Posterior vena cava (tissue), 2 donors: ENCODE data around the gene CAMK1D. TPM values are rescaled to one million over a fixed set of nuclear protein-coding genes. Genes with fewer than 3 reads are reported as not detected.
"Not testable (repeated sequence)": the region's sequence is repeated elsewhere in the genome, so short reads cannot be mapped to it uniquely, and the experiment has no call there.

Experiments used
- DNase-seq: peaks from one replicate; pipeline ENCODE4 v3.0.0-alpha.2; 2020; ENCODE audit warnings: low spot score
- intact Hi-C, 2 donors: fragments of 100-400 bp; cut with DNase I; formaldehyde crosslinking; loops; one replicate each; pipeline versions ENCODE4 v1.14.1 to v1.14.2; 2022 to 2023
- total RNA-seq, 2 donors: library from RNA; stranded (reverse); fragmentation: NEBNext Ultra II Directional; extraction: Animal tissue kit (Norgen Biotek cat#: 25700); gene quantifications; one replicate each; pipeline ENCODE4 v1.2.1, GENCODE V29; 2021
- donor health status: DM: yes; HTN: yes; CAD: no.
- donor health status: DM: yes; HTN: yes; CAD: no.

The CAMK1D gene
- total RNA-seq, 2 donors from 2014 or later, result 12.2 to 17.8 TPM

DNA sequence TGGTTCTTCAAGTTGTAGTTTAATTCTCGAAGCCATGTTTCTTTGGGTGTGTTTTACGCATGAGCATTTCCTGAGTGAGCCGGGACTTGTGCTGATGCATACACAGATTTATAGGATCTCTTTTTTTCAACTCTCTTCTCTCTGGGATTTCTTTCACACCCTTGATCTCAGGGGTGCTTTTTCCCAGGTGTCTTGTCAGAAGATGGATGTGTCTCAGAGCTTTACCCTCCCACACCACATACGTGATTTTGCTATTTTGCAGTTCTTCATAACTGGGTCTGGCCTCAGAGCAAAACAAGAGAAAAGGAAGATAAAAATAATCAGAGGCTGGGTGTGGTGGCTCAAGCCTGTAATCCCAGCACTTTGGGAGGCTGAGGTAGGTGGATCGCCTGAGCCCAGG lies 177.0 kb downstream of the CAMK1D start:
- DNase-seq, result no peak

DNA sequence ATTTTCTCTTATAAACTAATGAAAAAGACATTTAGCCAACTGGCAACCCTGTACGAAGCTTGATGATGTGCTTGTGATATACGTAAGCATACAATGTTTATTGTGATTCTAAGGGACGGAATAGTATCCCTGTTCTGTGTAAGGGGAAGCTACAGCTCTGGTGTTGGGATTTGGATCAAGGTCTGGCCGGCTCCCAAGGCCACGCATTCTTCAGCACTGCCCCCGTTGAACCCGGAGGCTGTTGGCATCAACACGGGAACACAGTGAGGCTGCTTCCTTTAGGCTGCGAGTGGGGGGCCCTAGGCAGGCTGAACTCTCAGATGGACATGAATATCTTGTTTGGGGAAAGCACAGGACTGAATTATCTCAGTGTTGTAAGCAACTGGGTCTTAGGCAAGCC lies 180.6 kb downstream of the CAMK1D start:
- DNase-seq, result no peak
- intact Hi-C loops, result loop anchor here in 1 of 2 donors (5.0 kb wide), 1 partner anchor 237 kb away; no protein-coding TSS in a partner anchor

More for the DNA sequence above, 177.0 kb downstream of the CAMK1D start:
- intact Hi-C loops, result no loop called here

DNA sequence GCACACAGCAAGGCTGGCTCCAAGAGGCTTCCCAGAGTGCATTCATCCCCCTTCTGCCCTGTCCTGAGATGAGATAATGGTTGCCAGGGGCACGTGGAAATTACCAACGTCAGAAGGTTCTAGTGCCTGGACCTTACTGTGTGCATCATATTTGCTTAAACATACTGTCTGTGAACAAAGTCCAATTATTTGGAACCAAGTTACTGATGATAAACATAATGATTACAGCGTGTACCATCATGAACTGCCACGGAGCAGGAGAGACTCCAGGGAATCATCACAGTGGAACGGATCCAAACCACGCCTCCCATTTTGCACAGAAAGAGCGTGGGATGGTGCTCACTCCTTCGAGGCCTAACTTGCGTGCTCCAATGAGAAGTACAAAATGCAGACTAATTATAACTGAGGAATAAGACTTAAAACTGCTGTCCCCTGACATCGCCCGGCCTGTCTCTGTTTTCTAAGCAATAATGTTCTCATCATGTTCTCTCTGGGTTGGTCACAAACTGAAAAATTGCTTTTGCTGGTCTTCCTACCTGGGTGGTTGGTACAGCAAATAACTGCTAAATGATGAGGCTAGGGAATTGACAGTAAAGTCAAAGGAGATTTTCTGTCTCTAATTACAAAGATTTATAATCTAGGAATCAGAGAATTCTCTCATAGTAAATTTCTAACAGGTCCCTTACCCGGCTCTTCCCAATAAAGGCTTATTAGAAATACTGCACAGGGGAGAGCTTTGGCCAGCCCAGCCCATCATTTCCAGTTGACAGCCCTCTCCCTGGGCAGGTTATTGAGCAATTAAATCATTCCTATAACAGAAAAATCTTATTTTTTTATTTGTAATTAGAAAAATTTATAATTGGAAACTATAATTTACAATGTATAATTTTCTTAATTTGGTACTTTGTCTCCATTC lies 182.2 kb downstream of the CAMK1D start:
- no peak for DNase-seq
- intact Hi-C loops, result loop anchor here in 1 of 2 donors (5.0 kb wide), 1 partner anchor 236 kb away; no protein-coding TSS in a partner anchor

DNA sequence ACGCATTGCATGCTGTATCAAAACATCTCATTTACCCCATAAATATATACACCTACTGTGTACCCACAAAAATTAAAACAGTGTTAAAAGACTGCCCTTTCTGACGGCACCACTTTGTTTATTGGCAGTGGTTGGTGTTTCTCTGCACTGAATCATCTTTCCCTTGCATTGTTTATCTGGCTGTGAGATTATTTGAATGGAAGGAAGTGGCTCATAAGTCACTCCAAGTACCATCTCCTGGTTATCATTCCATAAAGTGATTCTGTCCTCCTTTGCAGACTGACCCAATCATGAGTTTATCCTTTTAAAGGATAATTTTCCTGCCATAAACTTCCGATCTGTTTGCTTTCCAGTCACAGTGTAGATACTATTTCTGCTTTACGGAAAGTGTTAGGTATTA lies 183.8 kb downstream of the CAMK1D start:
- intact Hi-C loops, result loop anchor here in 1 of 2 donors (5.0 kb wide), 1 partner anchor 234 kb away; no protein-coding TSS in a partner anchor

DNA sequence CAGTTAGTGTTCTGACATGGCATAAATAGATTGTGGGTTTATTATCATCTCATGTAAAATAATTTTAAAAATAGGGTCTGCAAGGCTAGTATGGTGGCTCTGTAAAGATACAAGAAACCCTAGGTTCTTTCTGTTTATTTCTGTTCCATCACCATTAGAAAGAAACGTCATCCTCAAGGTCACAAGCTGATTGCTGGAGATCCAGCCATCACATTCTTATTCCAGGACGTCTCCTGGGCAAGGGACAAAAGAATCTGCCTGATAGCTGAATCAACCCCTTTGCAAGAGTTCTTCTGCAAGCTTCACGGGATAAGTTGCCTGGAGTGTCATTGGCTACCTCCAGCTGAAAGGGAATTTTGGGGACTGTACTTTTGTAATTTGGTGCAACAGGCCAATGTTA lies 184.4 kb downstream of the CAMK1D start:
- no peak for DNase-seq
- intact Hi-C loops, result loop anchor here in 1 of 2 donors (5.0 kb wide), 1 partner anchor 234 kb away; no protein-coding TSS in a partner anchor

More for the DNA sequence above, 183.8 kb downstream of the CAMK1D start:
- DNase-seq, result no peak

DNA sequence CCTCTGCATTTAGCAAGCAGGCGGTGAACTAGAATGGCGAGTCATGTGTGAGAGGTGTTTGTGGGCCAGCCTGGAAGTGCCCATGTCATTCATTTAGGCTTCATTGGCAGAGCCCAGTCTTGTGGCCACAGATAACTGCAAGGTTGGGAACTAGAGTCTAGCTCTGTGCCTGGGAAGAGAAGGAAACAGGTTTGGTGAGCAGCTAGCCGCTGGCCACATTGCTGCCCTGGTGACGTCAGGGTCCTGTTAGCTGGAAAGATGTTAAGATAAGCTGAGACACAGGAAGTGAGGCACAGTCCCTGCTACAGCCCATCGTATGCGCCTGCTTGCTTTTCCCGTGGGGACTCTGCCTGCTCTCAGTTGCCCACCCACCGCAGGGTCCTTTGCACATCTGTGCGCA lies 185.5 kb downstream of the CAMK1D start:
- DNase-seq, result no peak
- intact Hi-C loops, result loop anchor here in 1 of 2 donors (5.0 kb wide), 1 partner anchor 232 kb away; no protein-coding TSS in a partner anchor

- no peak for DNase-seq
- intact Hi-C loops, result no loop called here
Measured at GRCh38 chr10:12535656-12536055, 186.3 kb downstream of the CAMK1D start.

DNA sequence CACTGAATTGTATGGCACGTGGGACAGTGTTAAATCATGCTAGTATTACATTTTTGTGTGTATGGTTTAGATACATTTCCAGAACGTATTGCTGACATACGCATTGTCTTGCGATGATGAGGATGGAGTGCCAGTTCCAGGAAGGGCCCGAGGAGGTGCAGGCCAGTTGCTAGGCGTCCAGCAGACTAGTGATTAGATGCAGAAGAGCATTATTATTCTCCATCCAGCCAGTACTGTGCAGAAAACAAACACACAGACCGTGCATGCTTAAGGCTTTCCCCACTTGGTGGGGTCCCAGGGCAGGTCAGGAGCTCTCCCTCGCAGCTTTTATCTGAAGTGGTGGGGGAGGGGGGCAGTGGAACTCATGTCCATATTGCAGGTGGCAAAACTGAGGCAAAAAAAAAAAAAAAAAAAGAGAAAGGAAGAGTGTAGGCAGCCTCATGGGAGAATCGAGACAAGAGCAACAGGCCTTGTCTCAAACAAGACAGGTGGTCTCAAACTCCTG lies 189.2 kb downstream of the CAMK1D start:
- no peak for DNase-seq
- intact Hi-C loops, result no loop called here

DNA sequence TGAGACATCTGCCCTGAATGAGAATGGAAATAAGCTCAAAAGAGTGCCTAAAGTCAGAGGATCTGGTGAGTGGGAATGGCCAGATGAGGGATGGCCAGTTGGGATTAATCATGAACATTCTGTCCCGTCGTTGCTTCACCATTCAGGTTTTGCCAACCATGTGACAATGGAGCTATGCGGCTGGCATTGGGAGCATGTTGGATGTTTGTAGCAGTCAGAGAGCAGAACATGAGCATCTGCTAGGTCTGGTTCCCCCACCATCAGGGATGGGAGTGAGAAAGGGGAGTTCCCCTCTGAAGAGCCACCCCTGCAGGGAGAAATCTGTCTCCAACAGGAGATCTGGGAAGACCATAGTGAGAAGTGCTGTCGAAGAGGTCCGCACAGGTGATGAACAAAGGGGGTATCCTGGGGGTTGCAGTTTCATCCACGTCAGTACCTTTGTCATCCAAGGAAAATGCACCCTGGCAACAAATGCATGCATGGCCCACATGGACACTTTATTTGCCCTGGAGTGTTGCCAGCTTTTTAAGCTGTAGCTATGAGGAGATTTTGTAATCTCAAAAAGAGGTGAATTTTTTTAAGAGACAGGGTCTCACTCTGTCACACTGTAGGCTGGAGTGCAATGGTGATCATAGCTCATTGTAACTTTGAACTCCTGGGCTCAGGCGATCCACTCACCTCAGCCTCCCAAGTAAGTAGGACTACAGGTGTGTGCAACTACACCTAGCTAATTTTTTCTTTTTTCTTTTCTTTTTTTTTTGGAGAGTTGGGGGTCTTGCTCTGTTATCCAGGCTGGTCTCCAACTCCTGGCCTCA lies 190.2 kb downstream of the CAMK1D start:
- intact Hi-C loops, result no loop called here
- no peak for DNase-seq

DNA sequence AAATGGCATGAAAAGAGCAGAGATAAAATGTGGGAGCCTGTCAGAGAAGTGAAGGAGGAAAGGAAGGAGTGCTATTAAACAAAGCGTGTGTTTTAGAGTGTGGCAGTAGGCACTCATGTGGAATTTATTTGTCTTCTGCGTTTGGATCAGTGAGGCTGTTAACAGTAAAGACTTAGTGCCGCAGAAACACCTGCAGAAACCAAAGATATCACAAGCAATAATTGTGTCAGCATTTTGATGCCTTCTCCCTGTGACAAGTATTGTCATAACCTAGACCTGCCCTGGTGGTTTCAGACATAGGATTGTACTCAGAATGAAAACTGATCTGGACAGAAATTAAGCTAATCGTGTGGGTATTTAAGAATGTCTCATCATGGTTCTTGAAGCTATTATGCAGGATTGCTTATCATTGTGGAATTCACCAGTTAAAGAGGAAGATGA lies 191.0 kb downstream of the CAMK1D start:
- intact Hi-C loops, result no loop called here
- no peak for DNase-seq

- intact Hi-C loops, result no loop called here
- no peak for DNase-seq
Measured at GRCh38 chr10:12541446-12542067, 192.2 kb downstream of the CAMK1D start.

- intact Hi-C loops, result no loop called here
- no peak for DNase-seq
Measured at GRCh38 chr10:12542133-12542670, 192.9 kb downstream of the CAMK1D start.

GRCh38 chr10:12543589-12543988 lies 194.2 kb downstream of the CAMK1D start:
- intact Hi-C loops, result no loop called here

GRCh38 chr10:12546160-12546802 lies 196.9 kb downstream of the CAMK1D start:
- intact Hi-C loops, result not testable (repeated sequence)
- DNase-seq, result peak; percentile 38

More at GRCh38 chr10:12543589-12543988, 194.2 kb downstream of the CAMK1D start:
- DNase-seq, result no peak

GRCh38 chr10:12547301-12547771 lies 198.0 kb downstream of the CAMK1D start:
- intact Hi-C loops, result no loop called here

GRCh38 chr10:12549297-12549696 lies 199.9 kb downstream of the CAMK1D start:
- intact Hi-C loops, result no loop called here
- DNase-seq, result no peak

More at GRCh38 chr10:12547301-12547771, 198.0 kb downstream of the CAMK1D start:
- no peak for DNase-seq

GRCh38 chr10:12550994-12551393 lies 201.6 kb downstream of the CAMK1D start:
- no peak for DNase-seq
- intact Hi-C loops, result no loop called here

- DNase-seq, result no peak
- intact Hi-C loops, result no loop called here
Measured at GRCh38 chr10:12556039-12556438, 206.7 kb downstream of the CAMK1D start.
